ENCODE measurements around the gene SARDH. TPM values are rescaled to one million over a fixed set of nuclear protein-coding genes. Genes with fewer than 3 reads are reported as not detected.

SARDH gene
- polyA plus RNA-seq, 1 donor from 2014 or later: not detected

DNA sequence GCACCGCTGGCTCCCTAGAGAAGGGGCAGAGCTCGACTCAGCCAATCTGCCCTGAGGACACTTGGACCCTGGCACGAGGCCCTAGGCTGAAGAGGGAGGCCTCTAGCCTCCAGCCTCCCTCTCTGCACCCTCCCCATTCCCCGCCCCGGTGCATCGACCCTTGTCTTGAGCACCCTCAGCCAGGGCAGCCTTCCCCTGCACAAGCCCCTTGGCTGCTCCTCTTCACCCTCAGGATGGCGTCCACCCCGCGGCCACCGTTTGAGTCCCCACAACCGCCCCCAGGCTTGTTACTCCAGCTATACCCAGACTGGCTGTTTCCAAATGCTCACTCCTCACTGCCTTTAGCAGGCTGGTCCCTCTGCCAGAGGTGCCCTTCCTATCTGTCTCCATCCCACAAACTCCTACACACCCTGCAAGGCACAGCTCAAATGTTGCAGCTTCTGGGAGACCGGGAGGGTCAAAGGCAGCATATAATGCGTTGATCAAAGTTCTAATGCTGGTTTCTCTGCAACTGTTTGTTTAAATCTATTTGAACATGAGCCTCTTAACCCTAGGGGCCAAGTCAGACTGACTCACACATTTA is 122.5 kb downstream of the SARDH start:
- H3F3A ChIP-seq (ENCODE audit: insufficient read depth, low read length, poor library complexity, severe bottlenecking): no peaks in the 10 kb centered on the region
- no peak overlapping the region for H3K4me2 ChIP-seq (ENCODE audit: low read length)
- peaks cover 12% of the 10 kb centered on the region for H3K27me3 ChIP-seq (ENCODE audit: insufficient read depth, low read depth, low read length)
- no peak overlapping the region for H2AFZ ChIP-seq (ENCODE audit: low read depth, low read length)
- no peaks in the 10 kb centered on the region for H3K79me2 ChIP-seq (replicated peaks; ENCODE audit: insufficient read depth, low read length)
- no peak overlapping the region for H3K9ac ChIP-seq (ENCODE audit: low read length)
- H3K4me3 ChIP-seq (ENCODE audit: low read length): no peak overlapping the region
- no peaks in the 10 kb centered on the region for H4K20me1 ChIP-seq (ENCODE audit: insufficient read depth)
- TF ChIP-seq RAD21 (conservative IDR thresholded peaks at IDR 0.05): no peak
- H3K27ac ChIP-seq (ENCODE audit: low read length): no peak overlapping the region
- H3K36me3 ChIP-seq (ENCODE audit: insufficient read depth, low read length): no peaks in the 10 kb centered on the region
- H3K9me2 ChIP-seq (ENCODE audit: insufficient read depth, low read length): no peaks in the 10 kb centered on the region
- H3K9me3 ChIP-seq (ENCODE audit: low read length): no peaks in the 10 kb centered on the region

DNA sequence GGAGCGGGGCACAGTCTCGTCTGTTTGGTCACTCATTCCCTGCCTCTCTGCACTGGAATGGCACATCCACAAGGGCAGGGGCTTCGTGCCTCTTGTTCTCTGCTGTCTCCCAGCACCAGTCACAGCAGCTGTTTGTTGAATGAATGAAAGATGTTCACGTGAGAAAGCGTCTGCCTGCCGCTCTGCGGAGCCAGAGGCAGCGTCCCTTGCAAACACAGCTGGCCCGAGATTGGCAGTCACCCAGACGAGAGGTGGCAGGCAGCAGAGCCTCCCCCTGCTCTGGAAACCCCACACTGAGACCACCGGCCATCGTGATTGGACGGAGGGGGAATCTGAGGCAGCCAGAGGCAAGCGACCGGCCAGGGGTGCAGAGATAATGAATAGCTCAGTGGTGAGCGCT is 123.0 kb downstream of the SARDH start:
- H3K79me2 ChIP-seq (replicated peaks; ENCODE audit: insufficient read depth, low read length): no peaks in the 10 kb centered on the region
- no peaks in the 10 kb centered on the region for H4K20me1 ChIP-seq (ENCODE audit: insufficient read depth)
- H3K36me3 ChIP-seq (ENCODE audit: insufficient read depth, low read length): no peaks in the 10 kb centered on the region
- no peak overlapping the region for H3K4me2 ChIP-seq (ENCODE audit: low read length)
- no peaks in the 10 kb centered on the region for H3K9me3 ChIP-seq (ENCODE audit: low read length)
- H3K9me2 ChIP-seq (ENCODE audit: insufficient read depth, low read length): no peaks in the 10 kb centered on the region
- H3K9ac ChIP-seq (ENCODE audit: low read length): no peak overlapping the region
- H3K27me3 ChIP-seq (ENCODE audit: insufficient read depth, low read depth, low read length): peaks cover 17% of the 10 kb centered on the region
- TF ChIP-seq SMC3 (conservative IDR thresholded peaks at IDR 0.05; ENCODE audit: poor library complexity): no peak
- TF ChIP-seq MXI1 (conservative IDR thresholded peaks at IDR 0.05; ENCODE audit: poor library complexity, severe bottlenecking): no peak
- TF ChIP-seq, protein P1, sequence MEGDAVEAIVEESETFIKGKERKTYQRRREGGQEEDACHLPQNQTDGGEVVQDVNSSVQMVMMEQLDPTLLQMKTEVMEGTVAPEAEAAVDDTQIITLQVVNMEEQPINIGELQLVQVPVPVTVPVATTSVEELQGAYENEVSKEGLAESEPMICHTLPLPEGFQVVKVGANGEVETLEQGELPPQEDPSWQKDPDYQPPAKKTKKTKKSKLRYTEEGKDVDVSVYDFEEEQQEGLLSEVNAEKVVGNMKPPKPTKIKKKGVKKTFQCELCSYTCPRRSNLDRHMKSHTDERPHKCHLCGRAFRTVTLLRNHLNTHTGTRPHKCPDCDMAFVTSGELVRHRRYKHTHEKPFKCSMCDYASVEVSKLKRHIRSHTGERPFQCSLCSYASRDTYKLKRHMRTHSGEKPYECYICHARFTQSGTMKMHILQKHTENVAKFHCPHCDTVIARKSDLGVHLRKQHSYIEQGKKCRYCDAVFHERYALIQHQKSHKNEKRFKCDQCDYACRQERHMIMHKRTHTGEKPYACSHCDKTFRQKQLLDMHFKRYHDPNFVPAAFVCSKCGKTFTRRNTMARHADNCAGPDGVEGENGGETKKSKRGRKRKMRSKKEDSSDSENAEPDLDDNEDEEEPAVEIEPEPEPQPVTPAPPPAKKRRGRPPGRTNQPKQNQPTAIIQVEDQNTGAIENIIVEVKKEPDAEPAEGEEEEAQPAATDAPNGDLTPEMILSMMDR (IDR thresholded peaks at IDR 0.05; ENCODE audit: poor library complexity, severe bottlenecking): no peak
- no peak for TF ChIP-seq EP300 (conservative IDR thresholded peaks at IDR 0.05; ENCODE audit: poor library complexity, severe bottlenecking)
- TF ChIP-seq, protein P2, sequence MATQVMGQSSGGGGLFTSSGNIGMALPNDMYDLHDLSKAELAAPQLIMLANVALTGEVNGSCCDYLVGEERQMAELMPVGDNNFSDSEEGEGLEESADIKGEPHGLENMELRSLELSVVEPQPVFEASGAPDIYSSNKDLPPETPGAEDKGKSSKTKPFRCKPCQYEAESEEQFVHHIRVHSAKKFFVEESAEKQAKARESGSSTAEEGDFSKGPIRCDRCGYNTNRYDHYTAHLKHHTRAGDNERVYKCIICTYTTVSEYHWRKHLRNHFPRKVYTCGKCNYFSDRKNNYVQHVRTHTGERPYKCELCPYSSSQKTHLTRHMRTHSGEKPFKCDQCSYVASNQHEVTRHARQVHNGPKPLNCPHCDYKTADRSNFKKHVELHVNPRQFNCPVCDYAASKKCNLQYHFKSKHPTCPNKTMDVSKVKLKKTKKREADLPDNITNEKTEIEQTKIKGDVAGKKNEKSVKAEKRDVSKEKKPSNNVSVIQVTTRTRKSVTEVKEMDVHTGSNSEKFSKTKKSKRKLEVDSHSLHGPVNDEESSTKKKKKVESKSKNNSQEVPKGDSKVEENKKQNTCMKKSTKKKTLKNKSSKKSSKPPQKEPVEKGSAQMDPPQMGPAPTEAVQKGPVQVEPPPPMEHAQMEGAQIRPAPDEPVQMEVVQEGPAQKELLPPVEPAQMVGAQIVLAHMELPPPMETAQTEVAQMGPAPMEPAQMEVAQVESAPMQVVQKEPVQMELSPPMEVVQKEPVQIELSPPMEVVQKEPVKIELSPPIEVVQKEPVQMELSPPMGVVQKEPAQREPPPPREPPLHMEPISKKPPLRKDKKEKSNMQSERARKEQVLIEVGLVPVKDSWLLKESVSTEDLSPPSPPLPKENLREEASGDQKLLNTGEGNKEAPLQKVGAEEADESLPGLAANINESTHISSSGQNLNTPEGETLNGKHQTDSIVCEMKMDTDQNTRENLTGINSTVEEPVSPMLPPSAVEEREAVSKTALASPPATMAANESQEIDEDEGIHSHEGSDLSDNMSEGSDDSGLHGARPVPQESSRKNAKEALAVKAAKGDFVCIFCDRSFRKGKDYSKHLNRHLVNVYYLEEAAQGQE (IDR thresholded peaks at IDR 0.05; ENCODE audit: borderline replicate concordance): no peak
- no peak for TF ChIP-seq RAD21 (conservative IDR thresholded peaks at IDR 0.05)
- TF ChIP-seq EZH2 (IDR thresholded peaks at IDR 0.05; ENCODE audit: borderline replicate concordance, insufficient read depth, low read length, poor library complexity, severe bottlenecking): no peak
- no peak for TF ChIP-seq TAF1 (IDR thresholded peaks at IDR 0.05; ENCODE audit: low read depth)
- TF ChIP-seq POLR2AphosphoS5 (IDR thresholded peaks at IDR 0.05): no peak
- H2AFZ ChIP-seq (ENCODE audit: low read depth, low read length): no peak overlapping the region
- H3K27ac ChIP-seq (ENCODE audit: low read length): no peak overlapping the region
- H3K4me3 ChIP-seq (ENCODE audit: low read length): no peak overlapping the region
- H3F3A ChIP-seq (ENCODE audit: insufficient read depth, low read length, poor library complexity, severe bottlenecking): no peaks in the 10 kb centered on the region

Data from neural cell (in vitro differentiated cells).